Measurements from ENCODE around the gene TCP11L2. TPM values are rescaled to one million over a fixed set of nuclear protein-coding genes. Genes with fewer than 3 reads are reported as not detected.
"Not testable (repeated sequence)": the region's sequence is repeated elsewhere in the genome, so short reads cannot be mapped to it uniquely, and the experiment has no call there.

TCP11L2 gene
- total RNA-seq, 1 experiment from 2014 or later: 8.0 TPM

DNA sequence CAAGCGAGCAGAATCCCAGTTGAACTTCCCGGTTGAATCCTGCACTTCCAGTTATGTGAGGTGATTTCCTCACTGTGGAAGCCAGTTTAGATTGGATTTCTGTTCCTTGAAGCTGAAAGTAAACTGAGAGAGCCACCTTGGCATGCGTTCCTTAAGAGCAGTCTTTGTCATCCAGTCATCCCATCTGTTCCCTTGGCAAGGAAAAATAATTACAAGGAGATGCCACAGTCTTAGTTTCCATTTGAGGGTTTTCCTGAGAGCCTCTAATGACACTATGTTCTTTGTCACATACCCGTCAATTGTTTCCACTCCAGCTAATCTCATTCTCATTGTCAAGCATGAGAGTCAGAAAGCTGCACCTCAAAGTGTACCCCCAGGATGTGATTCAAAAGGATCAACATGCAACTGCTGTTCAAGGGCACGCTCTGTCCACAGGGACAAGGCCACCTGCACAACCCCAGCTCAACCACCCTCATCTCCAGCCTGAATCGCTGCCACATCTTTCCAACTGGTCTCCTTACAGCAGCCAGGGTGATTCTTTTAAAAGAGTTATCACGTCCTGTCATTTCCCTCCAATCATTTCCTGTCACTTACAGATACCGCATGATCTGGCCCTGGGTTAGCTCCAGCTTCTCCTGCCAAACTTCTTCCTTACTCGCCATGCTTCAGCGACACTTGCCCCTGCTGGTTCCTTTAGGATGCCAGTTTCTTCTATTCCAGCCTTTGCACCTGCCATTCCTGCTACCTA, 18.0 kb upstream of the TCP11L2 start:
- no peak for DNase-seq (ENCODE audit: low spot score)

GRCh38 chr12:106285982-106286381, 16.6 kb upstream of the TCP11L2 start:
- DNase-seq (ENCODE audit: low spot score): no peak

- not testable (repeated sequence) for DNase-seq (ENCODE audit: low spot score)
These were observed 15.9 kb upstream of the TCP11L2 start for GRCh38 chr12:106286576-106287162.

- DNase-seq (ENCODE audit: low spot score): no peak
These were observed 15.2 kb upstream of the TCP11L2 start for GRCh38 chr12:106287364-106287763.

GRCh38 chr12:106288101-106288493, 14.4 kb upstream of the TCP11L2 start:
- no peak for DNase-seq (ENCODE audit: low spot score)

- DNase-seq (ENCODE audit: low spot score): peak; percentile 79
These were observed 13.9 kb upstream of the TCP11L2 start for GRCh38 chr12:106288494-106289195.

- DNase-seq (ENCODE audit: low spot score): no peak
These were observed 13.3 kb upstream of the TCP11L2 start for GRCh38 chr12:106289196-106289681.

GRCh38 chr12:106290666-106291065, 11.9 kb upstream of the TCP11L2 start:
- DNase-seq (ENCODE audit: low spot score): no peak

GRCh38 chr12:106291342-106291741, 11.2 kb upstream of the TCP11L2 start:
- no peak for DNase-seq (ENCODE audit: low spot score)

- DNase-seq (ENCODE audit: low spot score): no peak
These were observed 10.2 kb upstream of the TCP11L2 start for GRCh38 chr12:106292339-106292738.

DNA sequence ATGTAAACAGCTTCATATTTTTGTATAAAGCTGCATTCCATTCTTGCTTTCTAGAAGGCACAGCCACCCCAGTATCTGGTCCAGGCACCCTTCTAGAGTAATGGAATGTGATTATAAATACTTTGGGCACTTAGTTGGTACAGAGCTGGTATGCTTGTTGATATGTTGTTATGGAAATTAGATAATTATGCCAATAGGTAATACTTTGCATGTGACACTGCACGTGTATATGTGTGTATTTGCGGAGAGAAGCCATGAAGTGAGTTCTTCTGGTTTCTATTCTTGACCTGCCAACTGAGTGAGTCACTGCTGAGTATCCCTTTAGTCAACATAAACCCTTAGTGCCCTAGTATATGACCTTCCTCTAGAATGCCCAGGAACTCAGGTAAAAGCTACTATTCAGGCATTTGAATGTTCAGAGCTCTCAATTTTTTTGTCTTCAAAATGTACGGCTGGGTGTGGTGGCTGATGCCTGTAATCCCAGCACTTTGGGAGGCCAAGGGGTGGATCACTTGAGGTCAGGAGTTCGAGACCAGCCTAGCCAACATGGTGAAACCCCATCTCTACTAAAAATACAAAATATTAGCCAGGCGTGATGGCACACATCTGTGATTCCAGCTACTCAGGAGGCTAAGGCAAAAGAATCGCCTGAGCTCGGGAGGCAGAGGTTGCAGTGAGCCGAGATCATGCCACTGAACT, 6.2 kb upstream of the TCP11L2 start:
- peak; percentile 60 for DNase-seq (ENCODE audit: low spot score)

DNA sequence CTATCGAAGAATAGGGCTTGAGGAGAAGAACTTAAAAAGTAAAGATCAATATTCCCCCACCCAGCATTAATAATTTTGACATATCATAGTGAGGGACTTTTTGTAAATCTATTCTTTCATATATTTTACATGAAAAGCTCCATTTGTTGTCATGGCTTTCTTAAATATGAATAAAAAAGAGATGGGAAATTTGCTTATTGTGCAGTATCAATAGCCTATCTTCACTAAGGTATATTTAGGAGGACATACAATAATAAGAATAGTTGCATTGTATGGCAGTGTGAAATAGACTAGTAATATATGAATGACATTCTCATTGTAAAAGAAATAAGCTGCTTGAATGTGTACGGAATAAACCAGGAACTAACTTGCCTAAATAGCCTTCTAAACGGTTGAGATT, 5.5 kb upstream of the TCP11L2 start:
- DNase-seq (ENCODE audit: low spot score): no peak

GRCh38 chr12:106297681-106298080, 4.9 kb upstream of the TCP11L2 start:
- no peak for DNase-seq (ENCODE audit: low spot score)

- no peak for DNase-seq (ENCODE audit: low spot score)
These were observed 3.2 kb upstream of the TCP11L2 start for GRCh38 chr12:106299202-106299774.

GRCh38 chr12:106300761-106301160, 1.8 kb upstream of the TCP11L2 start:
- DNase-seq (ENCODE audit: low spot score): no peak

DNA sequence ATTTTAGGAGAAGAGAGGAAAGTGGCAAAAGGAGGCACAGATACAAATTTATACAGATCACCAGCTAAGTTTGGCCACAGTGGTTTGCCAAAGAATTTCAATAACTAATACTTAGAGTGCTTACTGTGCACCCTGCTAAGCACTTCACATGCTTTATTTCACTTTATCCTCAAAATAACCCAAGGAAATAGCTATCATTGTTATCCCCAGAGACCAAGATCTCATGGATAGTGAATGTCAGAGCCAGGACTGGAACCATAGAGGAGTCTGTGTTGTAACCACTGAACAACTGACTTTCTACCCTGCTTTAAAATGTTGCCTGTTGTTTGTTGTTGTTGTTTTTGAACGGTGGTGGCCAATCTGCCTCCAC, 1.3 kb upstream of the TCP11L2 start:
- DNase-seq (ENCODE audit: low spot score): no peak

DNA sequence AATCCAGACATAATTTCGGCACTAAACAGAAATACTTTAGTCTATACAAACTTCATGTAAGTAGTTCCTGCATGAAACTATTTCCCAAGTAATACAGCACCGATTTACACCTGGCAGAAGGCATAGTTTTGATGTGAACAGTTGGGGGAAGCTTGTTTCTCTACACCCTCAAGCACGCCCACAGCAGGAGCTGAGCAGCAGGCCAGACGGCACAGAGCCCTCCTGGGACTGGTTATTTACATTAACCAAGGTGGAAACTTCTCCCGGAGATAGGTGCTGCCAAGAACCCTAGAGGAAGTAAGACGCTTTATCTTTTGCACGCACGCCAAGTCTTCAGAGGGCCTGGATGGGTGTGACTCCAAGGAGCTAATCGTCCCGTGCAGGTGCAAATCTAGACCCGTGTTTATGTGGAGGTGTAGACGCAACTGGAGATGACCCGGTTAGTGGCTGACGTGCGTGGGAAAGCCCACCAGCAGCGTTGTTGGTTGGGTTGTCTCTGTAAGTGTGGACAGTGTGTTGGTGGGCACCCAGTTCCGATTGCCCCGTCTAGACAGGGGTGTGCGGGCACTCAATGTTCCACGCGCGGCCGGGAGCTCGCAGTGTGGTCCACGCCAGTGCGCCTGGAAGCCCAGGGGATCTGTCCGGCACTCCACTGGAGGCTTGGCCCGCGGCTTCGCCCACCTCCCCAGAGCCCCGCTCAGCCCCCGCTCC, 767 bp upstream of the TCP11L2 start:
- DNase-seq (ENCODE audit: low spot score): peak; percentile 79

- DNase-seq (ENCODE audit: low spot score): peak; percentile 76
These were observed 778 bp downstream of the TCP11L2 start for GRCh38 chr12:106303202-106303820.

DNA sequence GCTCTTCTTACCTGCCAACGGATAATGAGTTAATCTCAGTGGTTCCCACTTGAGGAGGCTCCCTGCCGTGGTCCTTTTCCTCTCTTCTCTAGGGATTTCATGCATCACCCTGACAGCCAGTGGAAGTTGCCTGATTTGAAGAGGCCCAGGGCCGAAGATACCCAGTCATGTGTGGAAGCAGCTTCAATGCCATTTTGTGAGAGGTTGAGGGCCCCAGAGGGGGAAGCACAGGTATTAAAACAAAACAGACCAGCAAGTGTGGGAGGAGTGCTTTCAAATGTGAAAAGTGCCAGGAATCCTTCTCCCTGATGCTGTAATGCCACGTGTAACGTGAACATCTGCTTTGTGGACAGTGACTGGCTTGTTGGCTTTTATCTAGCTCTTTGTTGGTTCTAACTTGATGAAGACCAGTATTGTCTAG, 1.5 kb downstream of the TCP11L2 start:
- DNase-seq (ENCODE audit: low spot score): no peak

- no peak for DNase-seq (ENCODE audit: low spot score)
These were observed 2.3 kb downstream of the TCP11L2 start for GRCh38 chr12:106304797-106305196.

- DNase-seq (ENCODE audit: low spot score): no peak
These were observed 2.8 kb downstream of the TCP11L2 start for GRCh38 chr12:106305376-106305775.
